Immature natural killer cell (primary cell): ENCODE data around the gene ZMYM4. TPM values are rescaled to one million over a fixed set of nuclear protein-coding genes. Genes with fewer than 3 reads are reported as not detected.
"Not testable (repeated sequence)": the region's sequence is repeated elsewhere in the genome, so short reads cannot be mapped to it uniquely, and the experiment has no call there.

ENCODE experiments used
- DNase-seq, 3 donors: peaks; one replicate each; pipeline ENCODE4 v3.0.0; 2022; ENCODE audit warnings: mixed read lengths in 1 of 3
- H3K27ac Mint-ChIP-seq, 6 donors: one replicate each; pipeline ENCODE4 v1.8.0; 2020; ENCODE audit warnings: mixed read lengths in 6 of 6, mild to moderate bottlenecking in 5 of 6, inconsistent platforms in 4 of 6, moderate library complexity in 3 of 6
- H3K27me3 Mint-ChIP-seq, 3 donors: one replicate each; pipeline ENCODE4 v1.8.0; 2020 to 2021; ENCODE audit warnings: low read depth in 3 of 3, mild to moderate bottlenecking in 3 of 3, mixed read lengths in 3 of 3, moderate library complexity in 3 of 3, inconsistent platforms in 1 of 3
- H3K36me3 Mint-ChIP-seq, 3 donors: one replicate each; pipeline ENCODE4 v1.8.0; 2020; ENCODE audit warnings: mixed read lengths in 3 of 3, inconsistent platforms in 2 of 3, mild to moderate bottlenecking in 2 of 3
- H3K4me1 Mint-ChIP-seq, 2 donors: one replicate each; pipeline ENCODE4 v1.8.0; 2020; ENCODE audit warnings: inconsistent platforms in 2 of 2, mild to moderate bottlenecking in 2 of 2, mixed read lengths in 2 of 2, moderate library complexity in 1 of 2
- H3K4me3 Mint-ChIP-seq, 5 donors: one replicate each; pipeline ENCODE4 v1.8.0; 2020; ENCODE audit warnings: mild to moderate bottlenecking in 5 of 5, mixed read lengths in 5 of 5, inconsistent platforms in 3 of 5, moderate library complexity in 3 of 5
- H3K9me3 Mint-ChIP-seq, 6 donors: one replicate each; pipeline ENCODE4 v1.8.0; 2020; ENCODE audit warnings: mild to moderate bottlenecking in 6 of 6, mixed read lengths in 6 of 6, inconsistent platforms in 4 of 6, moderate library complexity in 3 of 6
- polyA plus RNA-seq, 3 donors: library from polyadenylated mRNA; unstranded; fragments of 300-500 nt; fragmentation: Illumina TruSeq; gene quantifications; one replicate each; pipeline ENCODE4 v1.2.3, GENCODE V29; 2021

Gene ZMYM4
- polyA plus RNA-seq, 3 donors from 2014 or later, result 18.3 to 38.6 (median 30.6) TPM

- H3K4me1 Mint-ChIP-seq, result no peaks in the 10 kb centered on the region
- no peak overlapping the region for H3K27ac Mint-ChIP-seq
- H3K27me3 Mint-ChIP-seq, result no peaks in the 10 kb centered on the region
- no peaks in the 10 kb centered on the region for H3K9me3 Mint-ChIP-seq
- no peak overlapping the region for H3K4me3 Mint-ChIP-seq
- no peak for DNase-seq
- H3K36me3 Mint-ChIP-seq, result peaks cover 4 to 9% (median 8%) of the 10 kb centered on the region in 3 donors
Measured at GRCh38 chr1:35369922-35370671, 101.6 kb downstream of the ZMYM4 start.

GRCh38 chr1:35371506-35371905 is 103.0 kb downstream of the ZMYM4 start:
- H3K9me3 Mint-ChIP-seq, result no peaks in the 10 kb centered on the region
- peaks cover 9 to 15% (median 9%) of the 10 kb centered on the region in 3 donors for H3K36me3 Mint-ChIP-seq
- no peak overlapping the region for H3K27ac Mint-ChIP-seq
- no peak overlapping the region for H3K4me3 Mint-ChIP-seq
- DNase-seq, result no peak
- no peaks in the 10 kb centered on the region for H3K4me1 Mint-ChIP-seq
- H3K27me3 Mint-ChIP-seq, result no peaks in the 10 kb centered on the region

GRCh38 chr1:35377555-35377954 is 109.0 kb downstream of the ZMYM4 start:
- no peaks in the 10 kb centered on the region for H3K9me3 Mint-ChIP-seq
- H3K4me3 Mint-ChIP-seq, result no peak overlapping the region
- no peak for DNase-seq
- no peaks in the 10 kb centered on the region for H3K27me3 Mint-ChIP-seq
- peaks cover 5 to 13% (median 13%) of the 10 kb centered on the region in 3 donors for H3K36me3 Mint-ChIP-seq
- no peak overlapping the region for H3K27ac Mint-ChIP-seq
- no peaks in the 10 kb centered on the region for H3K4me1 Mint-ChIP-seq

GRCh38 chr1:35379317-35380000 is 111.0 kb downstream of the ZMYM4 start:
- Mint-ChIP-seq H3K4me3 (peak overlapping the region in 1 of 5 donors; percentile 4), H3K27ac (no peak overlapping the region), H3K4me1 (no peaks in the 10 kb centered on the region), H3K27me3 (no peaks in the 10 kb centered on the region), H3K9me3 (no peaks in the 10 kb centered on the region), H3K36me3 (peaks cover 5 to 13% (median 13%) of the 10 kb centered on the region in 3 donors)
- no peak for DNase-seq

- H3K4me1 Mint-ChIP-seq, DNase-seq: not testable (repeated sequence)
Measured at GRCh38 chr1:35380111-35380510, 111.6 kb downstream of the ZMYM4 start.

GRCh38 chr1:35382107-35382506 is 113.6 kb downstream of the ZMYM4 start:
- no peak overlapping the region for H3K4me3 Mint-ChIP-seq
- no peak overlapping the region for H3K27ac Mint-ChIP-seq
- H3K4me1 Mint-ChIP-seq, result no peaks in the 10 kb centered on the region
- H3K27me3 Mint-ChIP-seq, result no peaks in the 10 kb centered on the region
- DNase-seq, result no peak
- no peaks in the 10 kb centered on the region for H3K9me3 Mint-ChIP-seq
- H3K36me3 Mint-ChIP-seq, result peaks cover 8 to 17% (median 10%) of the 10 kb centered on the region in 3 donors

More at GRCh38 chr1:35380111-35380510, 111.6 kb downstream of the ZMYM4 start:
- not testable (repeated sequence) for H3K36me3 Mint-ChIP-seq, H3K4me3 Mint-ChIP-seq, H3K9me3 Mint-ChIP-seq, H3K27me3 Mint-ChIP-seq, H3K27ac Mint-ChIP-seq

- Mint-ChIP-seq H3K4me1 (no peaks in the 10 kb centered on the region), H3K36me3 (peaks cover 19 to 29% (median 26%) of the 10 kb centered on the region in 3 donors), H3K27me3 (no peaks in the 10 kb centered on the region), H3K4me3 (no peak overlapping the region), H3K27ac (no peak overlapping the region), H3K9me3 (no peaks in the 10 kb centered on the region)
- no peak for DNase-seq
Measured at GRCh38 chr1:35386290-35386689, 117.8 kb downstream of the ZMYM4 start.

- H3K9me3 Mint-ChIP-seq, result no peaks in the 10 kb centered on the region
- H3K36me3 Mint-ChIP-seq, result peaks cover 19 to 29% (median 26%) of the 10 kb centered on the region in 3 donors
- H3K27ac Mint-ChIP-seq, result no peak overlapping the region
- no peak overlapping the region for H3K4me3 Mint-ChIP-seq
- DNase-seq, result no peak
- no peaks in the 10 kb centered on the region for H3K4me1 Mint-ChIP-seq
- no peaks in the 10 kb centered on the region for H3K27me3 Mint-ChIP-seq
Measured at GRCh38 chr1:35386959-35387358, 118.5 kb downstream of the ZMYM4 start.

GRCh38 chr1:35390600-35391494 is 122.3 kb downstream of the ZMYM4 start:
- no peak overlapping the region for H3K27ac Mint-ChIP-seq
- no peaks in the 10 kb centered on the region for H3K4me1 Mint-ChIP-seq
- no peak overlapping the region for H3K4me3 Mint-ChIP-seq
- H3K36me3 Mint-ChIP-seq, result peaks cover 23 to 36% (median 34%) of the 10 kb centered on the region in 3 donors
- no peaks in the 10 kb centered on the region for H3K9me3 Mint-ChIP-seq
- no peak for DNase-seq
- no peaks in the 10 kb centered on the region for H3K27me3 Mint-ChIP-seq

GRCh38 chr1:35394386-35394785 is 125.9 kb downstream of the ZMYM4 start:
- H3K9me3 Mint-ChIP-seq, result no peaks in the 10 kb centered on the region
- peaks cover 0 to 5% of the 10 kb centered on the region in 2 donors for H3K4me1 Mint-ChIP-seq
- H3K27me3 Mint-ChIP-seq, result no peaks in the 10 kb centered on the region
- DNase-seq, result no peak
- no peak overlapping the region for H3K27ac Mint-ChIP-seq
- H3K4me3 Mint-ChIP-seq, result no peak overlapping the region
- peaks cover 30 to 44% (median 34%) of the 10 kb centered on the region in 3 donors for H3K36me3 Mint-ChIP-seq

GRCh38 chr1:35398739-35399138 is 130.2 kb downstream of the ZMYM4 start:
- Mint-ChIP-seq H3K36me3 (peaks cover 45 to 50% (median 47%) of the 10 kb centered on the region in 3 donors), H3K27ac (peak overlapping the region in 2 of 6 donors; percentile 32 to 48), H3K4me1 (peaks cover 0 to 5% of the 10 kb centered on the region in 2 donors), H3K27me3 (no peaks in the 10 kb centered on the region), H3K4me3 (no peak overlapping the region), H3K9me3 (no peaks in the 10 kb centered on the region)
- no peak for DNase-seq

- H3K36me3 Mint-ChIP-seq, result peaks cover 41 to 54% (median 45%) of the 10 kb centered on the region in 3 donors
- DNase-seq, result no peak
- no peaks in the 10 kb centered on the region for H3K9me3 Mint-ChIP-seq
- peak overlapping the region in 1 of 6 donors; percentile 10 for H3K27ac Mint-ChIP-seq
- H3K4me1 Mint-ChIP-seq, result peaks cover 0 to 5% of the 10 kb centered on the region in 2 donors
- H3K27me3 Mint-ChIP-seq, result no peaks in the 10 kb centered on the region
- H3K4me3 Mint-ChIP-seq, result no peak overlapping the region
Measured at GRCh38 chr1:35401049-35401448, 132.5 kb downstream of the ZMYM4 start.

- no peaks in the 10 kb centered on the region for H3K9me3 Mint-ChIP-seq
- DNase-seq, result no peak
- H3K36me3 Mint-ChIP-seq, result peaks cover 33 to 53% (median 36%) of the 10 kb centered on the region in 3 donors
- no peak overlapping the region for H3K4me3 Mint-ChIP-seq
- no peaks in the 10 kb centered on the region for H3K4me1 Mint-ChIP-seq
- H3K27ac Mint-ChIP-seq, result no peak overlapping the region
- no peaks in the 10 kb centered on the region for H3K27me3 Mint-ChIP-seq
Measured at GRCh38 chr1:35406103-35406502, 137.6 kb downstream of the ZMYM4 start.
